ENCODE data around the gene RPS27A. TPM values are rescaled to one million over a fixed set of nuclear protein-coding genes. Genes with fewer than 3 reads are reported as not detected.
"Not testable (repeated sequence)": the region's sequence is repeated elsewhere in the genome, so short reads cannot be mapped to it uniquely, and the experiment has no call there.

RPS27A gene
- total RNA-seq, 2 experiments from 2014 or later, result 1,457 to 1,492 TPM

DNA sequence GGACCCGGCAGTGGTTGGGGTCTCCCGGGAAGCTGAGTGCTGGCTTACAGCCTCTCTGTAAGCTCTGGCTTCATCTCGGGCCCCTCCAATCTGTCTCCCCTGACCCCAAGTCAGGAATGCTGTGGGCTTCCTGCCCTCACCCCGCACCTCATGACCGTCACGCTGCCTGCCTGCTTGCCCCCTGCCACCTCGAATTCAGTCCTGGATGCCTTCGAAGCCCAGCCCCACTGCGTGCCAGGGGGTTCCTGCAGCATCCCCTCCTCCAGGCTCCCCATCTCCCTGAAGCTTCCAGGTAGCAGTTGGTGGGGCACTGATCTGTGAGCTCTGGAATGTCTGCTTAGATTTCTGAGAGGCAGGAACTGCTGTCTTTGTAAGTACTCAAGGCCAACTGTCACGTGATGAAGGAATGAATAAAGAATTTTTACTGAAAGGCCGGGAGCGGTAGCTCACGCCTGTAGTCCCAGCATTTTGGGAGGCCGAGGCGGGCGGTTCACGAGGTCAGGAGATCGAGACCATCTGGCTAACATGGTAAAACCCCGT lies 6.9 kb upstream of the RPS27A start:
- intact Hi-C loops (cut with micrococcal nuclease), result loop anchor here (10.0 kb wide), 2 partner anchors 211 to 651 kb away; no protein-coding TSS in a partner anchor
- POLR2A ChIA-PET, result interaction anchor here (0.8 kb wide), 1 partner anchor 13 kb away, joined by 4 read pairs; no protein-coding TSS in a partner anchor
- CTCF ChIA-PET, result interaction anchor here (1.5 kb wide), 1 partner anchor 50 kb away, joined by 4 read pairs; no protein-coding TSS in a partner anchor

GRCh38 chr2:55227437-55228225 lies 4.9 kb upstream of the RPS27A start:
- DNase-seq, ATAC-seq, H3K27me3 Mint-ChIP-seq, H3K9me3 Mint-ChIP-seq, CTCF ChIA-PET: not testable (repeated sequence)
- Mint-ChIP-seq H3K4me1 (ENCODE audit: low read depth) (peaks cover 32% of the 10 kb centered on the region), H3K27ac (peak overlapping the region; percentile 81), H3K36me3 (ENCODE audit: low read depth) (peaks cover 32% of the 10 kb centered on the region), H3K4me3 (peak overlapping the region; percentile 11)
- intact Hi-C loops (cut with micrococcal nuclease), result loop anchor here (10.0 kb wide), 2 partner anchors 213 to 653 kb away; no protein-coding TSS in a partner anchor
- POLR2A ChIA-PET, result interaction anchor here (0.8 to 2.9 kb wide), 2 partner anchors 42 to 221 kb away, joined by 3 to 7 read pairs; partner anchors contain the start of gene MTIF2

More for the DNA sequence above, 6.9 kb upstream of the RPS27A start:
- Mint-ChIP-seq H3K9me3 (no peaks in the 10 kb centered on the region), H3K27me3 (no peaks in the 10 kb centered on the region), H3K27ac (no peak overlapping the region), H3K36me3 (ENCODE audit: low read depth) (peaks cover 28% of the 10 kb centered on the region), H3K4me3 (no peak overlapping the region), H3K4me1 (ENCODE audit: low read depth) (peaks cover 41% of the 10 kb centered on the region)
- no peak for ATAC-seq
- DNase-seq, result no peak
- TF ChIP-seq CTCF (IDR thresholded peaks at IDR 0.05), result no peak

DNA sequence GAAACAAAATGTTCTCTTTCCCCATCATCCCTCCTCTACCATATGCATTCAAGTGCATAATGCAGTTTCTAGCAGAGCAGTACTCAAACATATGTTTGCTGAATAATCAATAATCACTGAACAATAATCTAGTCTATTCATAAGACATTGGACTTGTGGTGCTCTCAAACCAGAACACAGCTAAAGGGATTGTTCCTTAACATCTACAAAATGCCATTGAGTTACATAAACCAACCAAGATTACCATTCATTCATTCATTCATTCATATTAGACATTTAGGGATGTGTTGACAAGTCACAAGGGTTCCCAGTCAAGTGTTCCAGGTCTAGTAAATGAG lies 4.3 kb upstream of the RPS27A start:
- Mint-ChIP-seq H3K9me3 (no peaks in the 10 kb centered on the region), H3K4me3 (peak overlapping the region; percentile 11), H3K4me1 (ENCODE audit: low read depth) (peaks cover 29% of the 10 kb centered on the region), H3K27me3 (no peaks in the 10 kb centered on the region), H3K27ac (peak overlapping the region; percentile 81), H3K36me3 (ENCODE audit: low read depth) (peaks cover 37% of the 10 kb centered on the region)
- POLR2A ChIA-PET, result interaction anchor here (0.8 to 2.9 kb wide), 2 partner anchors 42 to 222 kb away, joined by 3 to 7 read pairs; partner anchors contain the start of gene MTIF2
- no peak for DNase-seq
- TF ChIP-seq CTCF (IDR thresholded peaks at IDR 0.05), result no peak
- no peak for ATAC-seq
- CTCF ChIA-PET, result no interaction called here
- intact Hi-C loops (cut with micrococcal nuclease), result loop anchor here (10.0 kb wide), 2 partner anchors 213 to 653 kb away; no protein-coding TSS in a partner anchor

- Mint-ChIP-seq H3K27ac (peak overlapping the region; percentile 6), H3K4me3 (no peak overlapping the region), H3K4me1 (ENCODE audit: low read depth) (peaks cover 34% of the 10 kb centered on the region), H3K27me3 (no peaks in the 10 kb centered on the region), H3K36me3 (ENCODE audit: low read depth) (peaks cover 47% of the 10 kb centered on the region), H3K9me3 (no peaks in the 10 kb centered on the region)
- intact Hi-C loops (cut with micrococcal nuclease), result loop anchor here (10.0 kb wide), 2 partner anchors 214 to 654 kb away; no protein-coding TSS in a partner anchor
- TF ChIP-seq CTCF (IDR thresholded peaks at IDR 0.05), result no peak
- ChIA-PET POLR2A (interaction anchor here (2.9 kb wide), 1 partner anchor 41 kb away, joined by 7 read pairs; the partner anchor contains the start of gene MTIF2), CTCF (no interaction called here)
- DNase-seq (no peak), ATAC-seq (no peak)
Measured at GRCh38 chr2:55229221-55229620, 3.3 kb upstream of the RPS27A start.

DNA sequence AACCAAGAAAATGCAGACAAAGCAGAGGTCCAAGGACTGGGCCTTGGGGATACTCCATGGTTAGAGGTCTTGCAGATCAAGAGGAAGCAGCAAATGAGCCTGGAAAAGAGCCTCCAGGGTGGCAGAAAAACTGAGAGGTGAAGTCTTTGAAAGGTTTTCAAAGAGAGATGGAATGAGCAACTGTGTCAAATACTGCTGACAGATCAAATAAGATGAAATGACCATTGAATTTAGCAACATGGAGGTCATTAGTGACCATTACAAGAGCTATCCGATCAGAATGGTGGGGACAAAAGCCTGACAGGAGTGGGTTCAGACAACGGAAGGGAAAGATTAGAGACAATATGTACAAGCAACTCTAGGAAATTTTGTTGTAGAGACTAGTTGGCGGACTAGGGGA lies 1.9 kb upstream of the RPS27A start:
- ATAC-seq (no peak), DNase-seq (no peak)
- POLR2A ChIA-PET, result interaction anchor here (0.7 to 0.9 kb wide), 2 partner anchors 56 to 289 kb away, joined by 3 read pairs; partner anchors contain the start of gene CFAP36
- Mint-ChIP-seq H3K36me3 (ENCODE audit: low read depth) (peaks cover 54% of the 10 kb centered on the region), H3K4me1 (ENCODE audit: low read depth) (peaks cover 46% of the 10 kb centered on the region), H3K27ac (no peak overlapping the region), H3K27me3 (no peaks in the 10 kb centered on the region), H3K9me3 (no peaks in the 10 kb centered on the region), H3K4me3 (peak overlapping the region; percentile 90)
- no peak for TF ChIP-seq CTCF (IDR thresholded peaks at IDR 0.05)
- intact Hi-C loops (cut with micrococcal nuclease), result no loop called here
- CTCF ChIA-PET, result no interaction called here
